ENCODE measurements around the gene TMEM164. TPM values are rescaled to one million over a fixed set of nuclear protein-coding genes. Genes with fewer than 3 reads are reported as not detected.
A peak's percentile ranks its signal among the peaks of the same experiment; 100 is the strongest.

Gene TMEM164
- total and polyA plus RNA-seq, 2 of the 4 experiments (the other 2 are of a cell fraction): 6.3 to 7.1 TPM

GRCh38 chrX:110201799-110202198 is 198.9 kb downstream of the TMEM164 start:
- no peak overlapping the region for H2AFZ ChIP-seq (replicated peaks; ENCODE audit: low read length, poor library complexity)
- no peak overlapping the region for H3K4me2 ChIP-seq (ENCODE audit: low read depth, low read length)
- no peak overlapping the region for H3K14ac ChIP-seq (replicated peaks; ENCODE audit: low read depth, low read length)
- in situ Hi-C loops (cut with MboI; ENCODE audit: low sequenced_read_pairs) (no loop called here), dilution Hi-C loops (cut with HindIII; ENCODE audit: low sequenced_read_pairs, unreplicated experiment) (no loop called here), intact Hi-C loops (cut with micrococcal nuclease) (no loop called here)
- ATAC-seq (ENCODE audit: low read depth) (no peak), DNase-seq (no peak)
- H3K4me3 ChIP-seq (ENCODE audit: insufficient read depth, low read depth, low read length): no peak overlapping the region
- H3K4ac ChIP-seq (ENCODE audit: low read depth, low read length): no peak overlapping the region
- H2BK120ac ChIP-seq (ENCODE audit: low read depth, low read length): no peak overlapping the region
- H3K18ac ChIP-seq (ENCODE audit: low read depth, low read length): no peak overlapping the region
- no peak overlapping the region for H2AK5ac ChIP-seq (ENCODE audit: low read depth, low read length)
- no peak overlapping the region for H4K8ac ChIP-seq (ENCODE audit: low read depth in 2 of 2, low read length in 2 of 2)
- H2BK20ac ChIP-seq (ENCODE audit: low read depth, low read length): no peak overlapping the region
- TF ChIP-seq CEBPB (IDR thresholded peaks at IDR 0.05; ENCODE audit: low read depth, low read length) (peak; percentile 69), POLR2A (IDR thresholded peaks at IDR 0.05; ENCODE audit: low read depth, low read length) (no peak), CHD1 (IDR thresholded peaks at IDR 0.05; ENCODE audit: low read depth, low read length) (no peak)
- no CpG with 5 or more reads among the region's 3 CpGs for WGBS, 2 experiments (ENCODE audit: extremely low coverage in 2 of 2, insufficient read length in 1 of 2)
- no peak overlapping the region for H4K91ac ChIP-seq (ENCODE audit: insufficient read depth, low read depth, low read length)
- peaks cover 3% of the 10 kb centered on the region; the same call in 1 of the 2 replicates for H3K36me3 ChIP-seq (ENCODE audit: control insufficient read depth, insufficient read depth, low read length)
- H3K27me3 ChIP-seq (ENCODE audit: control insufficient read depth, insufficient read depth, low read length): peaks cover 2% of the 10 kb centered on the region
- H3K9me1 ChIP-seq (ENCODE audit: insufficient read depth, low read length): no peaks in the 10 kb centered on the region; the same call in 1 of the 2 replicates
- H2AK9ac ChIP-seq (replicated peaks; ENCODE audit: low read depth, low read length, poor library complexity): no peak overlapping the region
- H3K4me1 ChIP-seq (ENCODE audit: control insufficient read depth, insufficient read depth, low read length): peaks cover 2% of the 10 kb centered on the region; the same call in 1 of the 2 replicates
- no peak overlapping the region for H3K27ac ChIP-seq (ENCODE audit: insufficient read depth, low read length)
- H2BK15ac ChIP-seq (ENCODE audit: low read depth, low read length): no peak overlapping the region
- H4K5ac ChIP-seq (ENCODE audit: low read depth, low read length): no peak overlapping the region
- BruUV-seq (replicated peaks): no TSS peak
- peaks cover 5 to 6% of the 10 kb centered on the region in 2 experiments; a peak in 3 of 4 replicates for H3K79me1 ChIP-seq (ENCODE audit: low read depth in 1 of 2, low read length in 2 of 2)
- no peak overlapping the region for H3K9ac ChIP-seq (ENCODE audit: low read depth, low read length)
- no peaks in the 10 kb centered on the region for H4K20me1 ChIP-seq (ENCODE audit: insufficient read depth, low read length)
- no peak overlapping the region for H3K23ac ChIP-seq (ENCODE audit: low read depth, low read length)
- no peaks in the 10 kb centered on the region for H3K9me3 ChIP-seq (ENCODE audit: control insufficient read depth, insufficient read depth, low read length)
- H3K56ac ChIP-seq (ENCODE audit: extremely low read depth, insufficient read depth, low read length): no peak overlapping the region
- H2BK5ac ChIP-seq (ENCODE audit: low read depth, low read length, poor library complexity, severe bottlenecking): no peak overlapping the region
- CTCF ChIA-PET: no interaction called here
- POLR2A ChIA-PET (ENCODE audit: unreplicated experiment): no interaction called here

Measured in IMR-90 (cell line).